Measurements from ENCODE around the gene FCAR.
"Not testable (repeated sequence)": the region's sequence is repeated elsewhere in the genome, so short reads cannot be mapped to it uniquely, and the experiment has no call there.

The FCAR gene

DNA sequence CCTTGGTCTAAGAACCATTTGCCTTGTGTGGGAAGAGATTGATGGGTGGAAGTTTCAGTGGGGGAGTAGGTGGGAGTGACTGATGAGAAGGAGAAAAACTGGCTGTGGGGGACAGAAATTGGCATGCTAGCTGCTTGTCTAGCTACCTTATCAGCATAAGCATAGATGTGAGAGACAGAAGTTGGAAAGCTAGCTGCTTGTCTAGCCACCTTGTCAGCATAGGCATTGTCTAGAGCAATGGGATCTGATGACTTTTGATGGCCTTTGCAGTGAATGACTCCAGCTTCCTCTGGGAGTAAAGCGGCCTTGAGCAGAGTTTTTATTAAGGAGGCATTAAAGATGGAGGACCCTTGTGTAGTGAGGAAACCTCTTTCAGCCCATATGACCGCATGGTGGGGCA is 22.0 kb downstream of the FCAR start:
- no peak for DNase-seq

DNA sequence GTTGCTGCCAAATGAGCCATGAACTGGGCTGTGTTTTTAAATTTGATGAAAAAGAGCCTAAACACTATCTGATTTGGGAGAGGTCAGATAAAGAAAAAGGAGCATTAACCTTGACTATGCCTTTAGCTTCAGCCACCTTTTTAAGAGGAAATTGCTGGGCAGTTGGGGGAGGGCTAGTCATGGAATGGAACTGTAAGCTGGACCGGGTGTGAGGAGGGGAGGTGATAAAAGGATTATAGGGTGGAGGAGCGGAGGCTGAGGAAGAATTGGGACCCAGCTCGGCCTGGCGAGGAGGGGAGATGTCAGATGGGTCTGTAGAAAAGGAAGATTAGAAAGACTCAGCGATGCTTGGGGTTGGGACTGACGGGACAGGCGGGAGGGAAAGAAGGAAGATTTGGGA is 24.6 kb downstream of the FCAR start:
- DNase-seq, result not testable (repeated sequence)

DNA sequence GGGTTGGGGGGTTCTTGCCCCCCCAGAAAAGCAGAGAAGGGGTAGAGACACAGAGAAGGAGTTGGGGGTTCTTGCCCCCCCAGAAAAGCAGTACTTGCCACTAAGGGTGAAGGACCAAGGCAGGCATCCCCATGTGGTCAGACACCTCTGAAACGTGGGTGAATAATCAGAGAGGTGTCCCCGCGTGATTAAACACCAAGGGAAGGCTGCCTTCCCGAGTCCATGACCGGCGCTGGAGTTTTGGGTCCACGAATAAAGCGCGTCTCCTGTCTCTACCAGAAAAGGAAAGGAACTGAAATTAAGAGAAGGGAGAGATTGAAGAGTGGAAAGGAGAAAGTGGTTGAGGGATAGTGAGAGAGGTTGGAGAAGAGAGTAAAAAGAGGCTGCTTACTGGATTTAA is 25.6 kb downstream of the FCAR start:
- not testable (repeated sequence) for DNase-seq

DNA sequence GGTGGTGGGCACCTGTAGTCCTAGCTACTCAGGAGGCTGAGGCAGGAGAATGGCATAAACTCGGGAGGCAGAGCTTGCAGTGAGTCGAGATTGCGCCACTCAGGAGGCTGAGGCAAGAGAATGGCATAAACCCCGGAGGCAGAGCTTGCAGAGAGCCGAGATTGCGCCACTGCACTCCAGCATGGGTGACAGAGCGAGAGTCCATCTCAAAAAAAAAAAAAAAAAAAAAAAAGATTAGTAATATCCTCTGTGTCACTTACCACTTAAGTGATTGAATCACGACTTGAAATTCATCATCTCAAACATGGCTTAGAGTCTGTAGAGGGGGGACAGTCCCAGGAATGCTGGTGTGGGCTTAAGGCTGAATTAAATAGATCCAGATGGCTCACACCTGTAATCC is 27.1 kb downstream of the FCAR start:
- DNase-seq, result peak; percentile 67

DNA sequence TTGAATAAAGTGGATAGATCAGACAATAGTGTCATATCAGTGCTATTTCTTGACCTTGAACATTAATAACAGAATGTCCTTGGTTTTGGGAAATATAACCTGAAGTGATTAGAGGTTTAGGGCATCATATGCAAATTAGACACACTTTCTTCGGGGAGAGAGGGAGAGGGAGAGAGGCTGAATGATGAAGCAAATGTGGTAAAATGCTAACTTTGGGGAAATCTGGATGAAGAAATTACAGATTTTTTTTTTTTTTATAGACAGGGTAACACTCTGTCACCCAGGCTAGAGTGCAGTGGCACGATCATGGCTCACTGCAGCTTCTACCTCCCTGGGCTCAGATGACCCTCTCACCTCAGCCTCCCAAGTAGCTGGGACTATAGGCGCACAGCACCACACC is 28.0 kb downstream of the FCAR start:
- no peak for DNase-seq

DNA sequence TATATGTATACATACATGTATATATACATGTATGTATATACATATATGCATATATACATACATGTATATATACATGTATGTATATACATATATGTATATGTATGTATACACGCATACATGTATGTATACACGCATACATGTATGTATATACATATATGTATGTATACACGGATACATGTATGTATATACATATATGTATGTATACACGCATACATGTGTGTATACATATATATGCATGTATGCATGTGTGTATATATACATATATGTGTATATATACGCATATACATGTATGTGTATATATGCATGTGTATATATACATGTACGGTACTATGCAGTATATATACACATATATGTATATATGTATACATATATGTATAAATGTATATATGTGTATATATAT is 29.3 kb downstream of the FCAR start:
- DNase-seq, result no peak

DNA sequence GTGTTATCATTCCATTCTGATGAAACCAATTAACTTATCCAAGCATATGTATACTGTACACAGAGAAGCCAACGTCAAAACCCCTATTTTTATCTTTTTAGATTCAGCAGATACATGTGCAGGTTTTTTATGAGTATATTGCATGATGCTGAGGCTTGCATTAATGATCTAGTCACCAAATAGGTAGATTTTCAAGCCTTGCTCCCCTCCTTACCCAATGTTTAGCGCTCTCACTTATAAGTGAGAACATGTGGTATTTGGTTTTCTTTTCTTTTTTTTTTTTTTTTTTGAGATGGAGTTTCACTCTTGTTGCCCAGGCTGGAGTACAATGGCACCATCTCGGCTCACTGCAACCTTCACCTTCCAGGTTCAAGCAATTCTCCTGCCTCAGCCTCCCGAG is 30.2 kb downstream of the FCAR start:
- DNase-seq, result not testable (repeated sequence)

DNA sequence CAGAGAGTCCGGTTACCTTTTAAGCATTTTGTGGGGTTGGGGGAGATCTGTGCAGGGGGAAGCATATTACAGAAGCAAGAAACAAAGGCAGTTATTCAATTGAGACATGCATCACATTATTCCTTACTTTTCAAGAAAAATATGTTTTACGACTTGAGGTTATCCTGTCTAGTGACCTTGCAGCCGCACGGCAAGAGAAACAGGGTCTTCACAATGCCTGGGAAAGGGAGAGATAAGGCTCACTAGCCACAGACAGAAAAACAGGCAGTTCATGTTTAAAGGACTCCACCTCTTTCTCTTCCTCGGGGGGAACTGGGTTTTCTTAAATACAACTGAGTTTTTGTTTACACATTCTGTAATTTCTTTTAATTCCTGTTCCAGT is 31.4 kb downstream of the FCAR start:
- no peak for DNase-seq

DNA sequence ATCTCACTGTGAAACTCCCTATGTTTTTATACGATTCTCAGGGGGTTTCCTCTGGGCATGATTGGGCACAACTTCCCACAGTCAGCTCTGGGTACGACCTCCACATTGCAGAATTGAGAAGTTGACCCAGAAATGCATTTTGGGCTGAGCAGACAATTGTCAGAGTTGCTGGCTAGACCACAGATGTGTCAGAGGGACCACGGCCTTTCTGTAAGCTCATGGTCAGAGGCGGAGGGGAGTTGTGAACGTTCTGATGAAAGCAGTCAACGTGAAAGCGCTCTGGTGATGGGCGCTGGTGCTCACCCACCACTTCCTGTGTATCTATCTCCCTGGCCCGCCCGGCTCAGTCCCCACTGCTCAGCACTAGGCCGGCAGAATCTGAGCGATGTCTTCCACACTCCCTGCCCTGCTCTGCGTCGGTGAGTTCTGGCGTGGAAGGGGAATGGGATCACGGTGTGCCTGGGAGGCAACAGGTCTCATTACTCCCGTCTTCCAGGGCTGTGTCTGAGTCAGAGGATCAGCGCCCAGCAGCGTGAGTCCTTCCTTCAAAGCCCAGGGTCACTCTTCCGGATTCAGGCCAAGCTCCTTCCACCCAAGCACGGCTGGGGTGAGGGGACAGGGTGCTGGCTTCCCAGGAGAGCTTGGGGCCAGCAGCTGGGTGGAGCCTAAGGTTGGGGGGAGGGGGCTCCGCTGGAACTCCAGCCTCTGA is 31.9 kb downstream of the FCAR start, which contains the start of gene NCR1:
Gene NCR1 (plus strand): TSS at position 346 of the 709 bp plus-strand sequence. CDS start 40 bp downstream, at position 386.
- DNase-seq, result peak; percentile 88

DNA sequence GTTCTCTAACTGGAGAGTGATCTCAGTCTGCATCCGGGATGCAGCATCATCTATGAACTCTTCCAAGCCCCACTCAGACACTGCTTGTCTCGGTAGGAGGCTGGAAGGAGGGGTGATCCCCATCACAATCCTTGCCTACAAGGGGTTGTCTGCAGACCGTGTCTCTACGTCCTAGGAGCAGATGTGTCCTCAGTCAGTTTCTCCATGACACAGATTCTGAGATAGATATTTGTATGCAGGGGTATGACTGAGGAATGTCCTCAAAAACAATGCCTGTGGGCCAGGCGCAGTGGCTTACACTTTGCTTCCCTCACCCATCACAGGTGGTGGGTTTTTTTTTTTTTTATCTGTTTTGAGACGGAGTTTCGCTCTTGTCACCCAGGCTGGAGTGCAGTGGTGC is 32.8 kb downstream of the FCAR start:
- DNase-seq, result peak; percentile 27

DNA sequence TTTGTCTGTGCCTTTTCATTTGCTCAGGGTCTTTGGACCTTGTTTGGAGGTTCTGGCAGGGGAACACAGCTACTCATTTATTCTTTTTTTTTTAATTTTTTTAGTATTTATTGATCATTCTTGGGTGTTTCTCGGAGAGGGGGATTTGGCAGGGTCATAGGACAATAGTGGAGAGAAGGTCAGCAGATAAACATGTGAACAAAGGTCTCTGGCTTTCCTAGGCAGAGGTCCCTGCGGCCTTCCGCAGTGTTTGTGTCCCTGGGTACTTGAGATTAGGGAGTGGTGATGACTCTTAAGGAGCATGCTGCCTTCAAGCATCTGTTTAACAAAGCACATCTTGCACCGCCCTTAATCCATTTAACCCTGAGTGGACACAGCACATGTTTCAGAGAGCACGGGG is 33.9 kb downstream of the FCAR start:
- DNase-seq, result not testable (repeated sequence)

DNA sequence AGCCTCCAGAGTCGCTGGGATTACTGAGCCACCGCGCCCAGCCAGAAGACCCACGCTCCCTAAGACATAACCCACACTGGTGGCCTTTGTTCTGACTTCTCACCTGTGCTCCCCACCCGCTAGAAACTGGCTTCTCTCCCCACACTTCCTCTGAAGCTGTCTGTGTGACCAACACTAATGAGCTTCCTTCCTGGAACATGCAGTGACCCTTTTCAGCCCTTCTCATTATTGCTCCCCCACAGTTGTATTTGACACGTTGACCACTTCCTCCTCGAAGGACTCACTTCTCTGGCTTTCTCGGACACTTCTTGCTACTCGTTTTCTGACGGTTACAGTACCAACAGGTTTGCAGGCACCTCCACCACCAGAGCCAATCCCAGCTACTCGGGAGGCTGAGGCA is 42.8 kb downstream of the FCAR start:
- peak; percentile 74 for DNase-seq

DNA sequence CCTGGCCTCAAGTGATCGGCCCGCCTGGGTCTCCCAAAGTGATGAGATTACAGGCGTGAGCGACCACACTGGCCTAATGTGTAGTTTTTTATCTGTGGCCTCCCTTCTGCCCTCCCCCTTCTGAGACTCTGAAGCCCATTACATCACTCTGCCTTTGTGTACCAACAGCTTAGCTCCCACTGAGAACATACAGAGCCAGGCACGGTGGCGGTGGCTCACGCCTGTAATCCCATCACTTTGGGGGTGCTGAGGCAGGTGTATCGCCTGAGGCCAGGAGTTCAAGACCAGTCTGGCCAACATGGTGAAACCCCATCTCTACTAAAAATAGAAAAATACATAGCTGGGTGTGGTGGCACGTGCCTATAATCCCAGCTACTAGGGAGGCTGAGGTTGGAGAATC is 44.5 kb downstream of the FCAR start:
- DNase-seq, result no peak

DNA sequence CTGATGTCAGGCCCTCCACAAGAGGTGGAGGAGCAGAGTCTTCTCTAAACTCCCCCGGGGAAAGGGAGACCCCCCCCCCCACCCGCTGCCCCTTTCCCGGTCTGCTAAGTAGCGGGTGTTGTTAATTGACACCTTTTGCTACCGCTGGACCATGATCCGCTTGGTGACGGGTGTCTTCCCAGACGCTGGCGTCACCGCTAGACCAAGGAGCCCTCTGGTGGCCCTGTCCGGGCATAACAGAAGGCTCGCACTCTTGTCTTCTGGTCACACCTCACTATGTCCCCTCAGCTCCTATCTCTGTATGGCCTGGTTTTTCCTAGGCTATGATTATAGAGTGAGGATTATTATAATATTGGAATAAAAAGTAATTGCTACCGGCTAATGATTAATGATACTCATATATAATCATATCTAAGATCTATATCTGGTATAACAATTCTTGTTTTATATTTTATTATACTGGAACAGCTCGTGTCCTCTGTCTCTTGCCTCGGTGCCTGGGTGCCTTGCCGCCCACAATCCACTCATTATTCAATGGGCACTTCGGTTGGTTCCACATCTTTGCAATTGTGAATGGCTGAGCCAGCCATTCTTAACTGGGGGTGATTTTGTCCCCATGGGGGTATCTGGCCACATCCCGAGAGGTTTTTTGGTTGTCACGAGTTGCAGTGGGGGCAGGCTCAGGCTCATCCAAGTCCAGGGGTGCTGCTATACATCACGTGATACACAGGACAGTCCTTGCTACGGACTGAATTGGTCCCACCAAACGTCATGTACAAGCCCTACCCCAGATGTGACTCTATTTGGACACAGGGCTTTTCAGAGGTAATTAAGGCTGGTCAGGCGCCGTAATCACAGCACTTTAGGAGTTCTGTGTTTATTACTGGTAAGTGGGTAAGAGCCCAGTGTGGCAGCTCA is 45.9 kb downstream of the FCAR start:
- DNase-seq, result not testable (repeated sequence)

DNA sequence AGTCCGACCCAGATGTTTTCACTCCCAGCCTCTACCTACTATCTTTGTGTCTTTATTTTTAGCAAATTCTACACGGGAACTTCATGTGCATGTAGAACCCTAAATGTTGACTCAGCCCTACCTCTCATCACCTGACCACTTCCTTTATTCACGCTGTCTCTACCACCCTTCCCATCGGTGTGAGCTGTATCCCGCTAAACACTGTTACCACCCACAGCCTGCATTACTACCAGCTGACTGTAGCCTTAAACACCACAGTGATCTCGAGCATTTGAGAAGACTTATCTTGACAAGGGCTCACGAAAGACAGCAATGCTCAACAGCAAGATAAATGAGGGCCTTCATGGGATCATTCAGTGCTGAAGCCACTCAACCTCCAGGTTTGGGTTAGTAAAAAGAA is 47.0 kb downstream of the FCAR start:
- DNase-seq, result peak; percentile 27

DNA sequence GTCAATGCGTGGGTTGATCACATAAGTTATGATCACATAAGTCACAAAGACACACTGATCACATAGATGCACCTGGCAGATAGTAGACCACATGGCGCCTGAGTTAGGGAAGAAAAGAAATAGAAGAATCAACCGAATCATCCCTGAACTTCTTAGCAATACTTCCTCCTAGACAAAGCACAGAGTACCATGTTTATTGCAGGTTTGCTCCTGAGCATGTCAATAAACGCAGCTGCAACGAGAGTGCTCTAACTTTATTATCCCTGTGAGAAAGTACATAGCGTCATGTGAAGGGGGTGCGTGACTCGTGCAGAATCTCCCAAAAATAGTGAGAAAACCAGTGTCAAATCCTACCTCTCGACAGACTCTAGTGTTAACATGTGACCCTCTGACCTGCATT is 49.2 kb downstream of the FCAR start:
- DNase-seq, result no peak

DNA sequence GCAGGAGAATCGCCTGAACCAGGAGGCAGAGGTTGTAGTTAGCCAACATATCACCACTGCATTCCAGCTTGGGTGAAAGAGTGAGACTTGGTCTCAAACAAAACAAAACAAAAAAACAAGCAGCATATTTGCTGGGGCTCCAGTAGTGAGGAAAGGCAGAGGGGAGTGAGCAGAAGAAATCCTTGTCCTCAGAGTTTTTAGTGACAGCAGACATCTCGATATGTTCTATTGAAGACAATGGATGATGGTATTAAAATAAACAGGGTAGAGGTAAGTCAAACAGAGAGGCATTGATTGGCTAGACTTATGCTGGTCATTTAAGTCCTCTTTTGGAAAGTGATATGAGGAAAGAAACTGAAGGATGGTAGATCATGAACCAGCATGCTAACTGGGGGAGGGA is 54.3 kb downstream of the FCAR start:
- no peak for DNase-seq

DNA sequence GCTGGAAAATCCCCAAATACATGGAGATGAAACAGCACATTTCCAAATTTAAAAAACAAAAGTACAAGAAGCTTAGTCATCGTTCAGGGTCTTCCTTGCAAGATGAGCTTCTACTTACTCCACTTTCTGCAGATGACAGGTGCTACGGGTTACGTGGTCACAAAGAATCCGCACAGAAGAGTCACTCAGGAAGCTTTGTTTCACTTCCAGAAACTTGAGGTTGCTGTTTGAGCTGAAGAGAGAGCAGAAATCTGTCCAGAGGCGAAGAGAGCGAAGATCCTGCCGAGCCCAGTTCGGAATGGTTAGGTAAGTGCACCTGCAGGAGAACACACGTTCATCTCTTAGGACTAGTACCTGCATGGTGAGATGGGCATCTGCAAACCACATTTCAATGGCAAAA is 63.9 kb downstream of the FCAR start:
- no peak for DNase-seq

DNA sequence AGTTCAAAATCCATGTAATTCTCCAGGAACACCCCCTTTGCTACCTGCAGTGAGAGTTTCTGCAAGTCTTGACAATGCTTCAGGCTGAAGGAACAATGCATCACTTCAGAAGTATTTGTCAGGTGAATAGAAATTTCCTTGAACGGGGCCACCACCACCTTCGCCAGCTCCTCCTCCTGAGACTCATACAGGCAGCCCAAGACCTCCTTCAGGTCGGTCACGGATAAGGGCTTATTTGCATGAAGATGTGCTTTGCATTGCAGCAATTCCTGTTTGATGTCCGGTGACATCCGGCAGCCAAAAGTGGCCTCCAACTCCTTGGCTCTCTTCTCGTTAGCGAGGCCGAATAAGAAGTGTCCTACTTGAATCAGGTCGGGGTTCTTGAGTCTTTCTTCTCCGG is 64.9 kb downstream of the FCAR start:
- no peak for DNase-seq

DNA sequence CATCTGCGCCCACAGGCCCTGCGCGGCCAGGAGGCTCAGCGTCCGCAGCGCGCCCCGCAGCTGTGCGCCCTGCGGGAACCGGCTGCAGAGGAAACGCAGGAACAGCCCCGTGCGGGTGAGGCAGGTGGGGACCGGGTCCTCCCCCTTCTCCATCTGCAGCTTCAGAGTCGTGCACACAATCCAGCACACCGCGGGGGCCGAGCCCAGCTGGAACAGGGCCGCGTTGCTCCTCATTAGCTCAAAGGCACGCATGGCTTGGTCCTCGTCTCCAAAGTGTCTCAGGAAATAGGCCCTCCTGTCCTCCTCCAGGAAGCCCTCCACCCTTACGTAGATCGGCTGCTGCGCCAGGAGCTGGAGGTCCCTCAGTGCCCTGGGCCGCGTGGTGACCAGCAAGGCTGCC is 65.5 kb downstream of the FCAR start:
- not testable (repeated sequence) for DNase-seq

Data from NK-92 treated with Interleukin-12 subunit alpha and Interleukin-12 subunit beta, amount 100 ng/mL, for 24 hours (cell line).